H9 (cell line): Measurements from ENCODE around the gene KRTAP12-2. TPM values are rescaled to one million over a fixed set of nuclear protein-coding genes. Genes with fewer than 3 reads are reported as not detected.

ENCODE experiments used
- DNase-seq: peaks from one replicate; pipeline ENCODE4 v3.0.0-alpha.2; 2017
- H2AFZ ChIP-seq: one replicate; pipeline ENCODE4 v1.6.1; 2013; ENCODE audit warnings: mild to moderate bottlenecking, low read length, control low read depth, moderate library complexity
- H2AK5ac ChIP-seq: 2 replicates; pipeline ENCODE4 v1.6.1; 2013; ENCODE audit warnings: low read length, control low read depth, mixed read lengths; ENCODE audit not compliant: insufficient read length
- H2BK120ac ChIP-seq: one replicate; pipeline ENCODE4 v1.6.1; 2013; ENCODE audit warnings: low read depth, mild to moderate bottlenecking, low read length, control low read depth, inconsistent platforms; ENCODE audit not compliant: poor library complexity, severe bottlenecking
- H2BK12ac ChIP-seq: 2 replicates; pipeline ENCODE4 v1.6.1; 2013; ENCODE audit warnings: low read length, control low read depth, mixed read lengths, low read depth; ENCODE audit not compliant: insufficient read length
- H2BK15ac ChIP-seq: 2 replicates; pipeline ENCODE4 v1.6.1; 2013; ENCODE audit warnings: low read depth, low read length, control low read depth
- H2BK20ac ChIP-seq: one replicate; pipeline ENCODE4 v1.6.1; 2013; ENCODE audit warnings: low read depth, mild to moderate bottlenecking, low read length, control low read depth, inconsistent platforms; ENCODE audit not compliant: poor library complexity, severe bottlenecking
- H2BK5ac ChIP-seq: 2 replicates; pipeline ENCODE4 v1.6.1; 2013; ENCODE audit warnings: low read length, control low read depth, mixed read lengths; ENCODE audit not compliant: insufficient read length
- H3K14ac ChIP-seq: 2 replicates; pipeline ENCODE4 v1.6.1; 2013; ENCODE audit warnings: low read length, control low read depth; ENCODE audit not compliant: insufficient read depth
- H3K18ac ChIP-seq: 2 replicates; pipeline ENCODE4 v1.6.1; 2013; ENCODE audit warnings: low read depth, mild to moderate bottlenecking, mixed read lengths, low read length, control low read depth; ENCODE audit not compliant: insufficient read length
- H3K23ac ChIP-seq: 2 replicates; pipeline ENCODE4 v1.6.1; 2013; ENCODE audit warnings: low read length, control low read depth, mixed read lengths, low read depth; ENCODE audit not compliant: insufficient read length
- H3K23me2 ChIP-seq: 2 replicates; pipeline ENCODE4 v1.6.1; 2013; ENCODE audit warnings: low read depth, mild to moderate bottlenecking, mixed read lengths, low read length, control low read depth; ENCODE audit not compliant: insufficient read length, poor library complexity, severe bottlenecking
- H3K27ac ChIP-seq: 2 replicates; pipeline ENCODE4 v1.5.1; 2013; ENCODE audit warnings: low read length, control low read depth, mixed read lengths, low read depth; ENCODE audit not compliant: insufficient read length
- H3K27me3 ChIP-seq: 2 replicates; pipeline ENCODE4 v1.6.1; 2013; ENCODE audit warnings: low read length, control low read depth, inconsistent platforms; ENCODE audit not compliant: insufficient read depth
- H3K4ac ChIP-seq: 2 replicates; pipeline ENCODE4 v1.6.1; 2013; ENCODE audit warnings: low read depth, mild to moderate bottlenecking, control low read depth, inconsistent platforms, low read length, moderate library complexity
- H3K4me1 ChIP-seq: 2 replicates; pipeline ENCODE4 v1.6.1; 2013; ENCODE audit warnings: low read length, control low read depth, inconsistent platforms; ENCODE audit not compliant: insufficient read depth
- H3K4me2 ChIP-seq: 2 replicates; pipeline ENCODE4 v1.6.1; 2013; ENCODE audit warnings: low read length, control low read depth, mixed read lengths; ENCODE audit not compliant: insufficient read length, insufficient read depth
- H3K56ac ChIP-seq: 2 replicates; pipeline ENCODE4 v1.6.1; 2013; ENCODE audit warnings: low read depth, mild to moderate bottlenecking, mixed read lengths, low read length, control low read depth; ENCODE audit not compliant: insufficient read length
- H3K79me1 ChIP-seq: 2 replicates; pipeline ENCODE4 v1.6.1; 2013; ENCODE audit warnings: low read depth, mild to moderate bottlenecking, moderate library complexity, low read length, control low read depth, inconsistent platforms; ENCODE audit not compliant: insufficient read depth, poor library complexity, severe bottlenecking
- H3K79me2 ChIP-seq: 2 replicates; pipeline ENCODE4 v1.6.1; 2013; ENCODE audit warnings: low read length, control low read depth, inconsistent platforms; ENCODE audit not compliant: insufficient read depth
- H3K9ac ChIP-seq: 2 replicates; pipeline ENCODE4 v1.6.1; 2013; ENCODE audit warnings: low read length, control low read depth, mixed read lengths; ENCODE audit not compliant: insufficient read length; ENCODE audit errors: extremely low read depth
- H3K9me3 ChIP-seq: one replicate; pipeline ENCODE4 v1.6.1; 2013; ENCODE audit warnings: low read depth, low read length, inconsistent platforms; ENCODE audit not compliant: control insufficient read depth
- H3T11ph ChIP-seq: one replicate; pipeline ENCODE4 v1.6.1; 2013; ENCODE audit warnings: mild to moderate bottlenecking, low read length, control low read depth, inconsistent platforms
- H4K20me1 ChIP-seq: one replicate; pipeline ENCODE4 v1.6.1; 2013; ENCODE audit not compliant: control insufficient read depth, insufficient read length, insufficient read depth
- H4K5ac ChIP-seq: 2 replicates; pipeline ENCODE4 v1.6.1; 2013; ENCODE audit warnings: low read depth, mild to moderate bottlenecking, mixed read lengths, low read length, control low read depth; ENCODE audit not compliant: insufficient read length
- H4K8ac ChIP-seq: replicated peaks from 2 replicates; pipeline ENCODE4 v1.6.1; 2013; ENCODE audit warnings: low read length, control low read depth, mixed read lengths, low read depth; ENCODE audit not compliant: insufficient read length
- H4K91ac ChIP-seq: 2 replicates; pipeline ENCODE4 v1.6.1; 2013; ENCODE audit warnings: low read depth, mild to moderate bottlenecking, moderate library complexity, mixed read lengths, low read length, control low read depth; ENCODE audit not compliant: insufficient read length
- H3K27ac Mint-ChIP-seq, 3 experiments: 2 replicates in 2 of 3; 3 replicates in 1 of 3; pipeline ENCODE4 v1.8.0; 2020 to 2021; ENCODE audit warnings: mixed read lengths in 3 of 3, mild to moderate bottlenecking in 1 of 3, moderate library complexity in 1 of 3
- H3K27me3 Mint-ChIP-seq: 2 replicates; pipeline ENCODE4 v1.8.0; 2021; ENCODE audit warnings: low read depth, mild to moderate bottlenecking, moderate library complexity, mixed read lengths
- H3K36me3 Mint-ChIP-seq, 3 experiments: 2 replicates in 2 of 3; 3 replicates in 1 of 3; pipeline ENCODE4 v1.8.0; 2020 to 2021; ENCODE audit warnings: low read depth in 3 of 3, mixed read lengths in 3 of 3; ENCODE audit not compliant: insufficient read depth in 1 of 3
- H3K4me1 Mint-ChIP-seq, 2 experiments: 2 replicates each; pipeline ENCODE4 v1.8.0; 2020; ENCODE audit warnings: mixed read lengths in 2 of 2
- H3K4me3 Mint-ChIP-seq, 2 experiments: 2 replicates in 1 of 2; 3 replicates in 1 of 2; pipeline ENCODE4 v1.8.0; 2020 to 2021; ENCODE audit warnings: mild to moderate bottlenecking in 2 of 2, mixed read lengths in 2 of 2, moderate library complexity in 1 of 2
- H3K9me3 Mint-ChIP-seq, 2 experiments: 2 replicates in 1 of 2; 3 replicates in 1 of 2; pipeline ENCODE4 v1.8.0; 2020; ENCODE audit warnings: mild to moderate bottlenecking in 2 of 2, mixed read lengths in 2 of 2, moderate library complexity in 1 of 2
- CTCF ChIP-seq: fragments of 200-600 bp; sonication (generic); conservative IDR thresholded peaks from 3 replicates; pipeline ENCODE4 v1.8.0; 2021; ENCODE audit warnings: antibody characterized with exemption, mild to moderate bottlenecking
- WGBS: extraction: QIAGEN DNeasy Blood & Tissue Kit; methylation state at CpG from one replicate; pipeline ENCODE4 v1.1.7; 2013; ENCODE audit warnings: missing lambda C conversion rate, low lambda C conversion rate, mixed read lengths; ENCODE audit not compliant: insufficient read length; ENCODE audit errors: extremely low coverage; 5-methylcytosine and 5-hydroxymethylcytosine counted together
- total RNA-seq: library from RNA; stranded (reverse); gene quantifications from 2 replicates; pipeline ENCODE4 v1.2.1, GENCODE V29; 2021

The KRTAP12-2 gene
- total RNA-seq, 1 experiment from 2014 or later, result not detected

GRCh38 chr21:44701023-44701400, 34.3 kb upstream of the KRTAP12-2 start:
- no peak overlapping the region for H3K27ac Mint-ChIP-seq
- H4K8ac ChIP-seq, result no peak overlapping the region
- H3K4me3 Mint-ChIP-seq, result no peak overlapping the region; a peak in 1 of 5 replicates
- H3T11ph ChIP-seq, result no peak overlapping the region
- H4K20me1 ChIP-seq, result no peaks in the 10 kb centered on the region
- no peaks in the 10 kb centered on the region for H3K9me3 ChIP-seq
- H3K4ac ChIP-seq, result no peak overlapping the region
- no peak overlapping the region for H2BK15ac ChIP-seq
- peaks cover 19% of the 10 kb centered on the region for H3K27me3 Mint-ChIP-seq
- no peak overlapping the region for H2AFZ ChIP-seq
- no peak overlapping the region for H3K56ac ChIP-seq
- H2BK120ac ChIP-seq, result no peak overlapping the region
- H4K5ac ChIP-seq, result no peak overlapping the region
- TF ChIP-seq CTCF, result no peak
- no peak overlapping the region for H2BK12ac ChIP-seq
- H2BK5ac ChIP-seq, result no peak overlapping the region
- H3K9ac ChIP-seq, result no peak overlapping the region
- H3K4me2 ChIP-seq, result no peak overlapping the region
- no peaks in the 10 kb centered on the region; a peak in 1 of 5 replicates for H3K9me3 Mint-ChIP-seq
- no peaks in the 10 kb centered on the region for H3K79me1 ChIP-seq
- no peaks in the 10 kb centered on the region for H3K23me2 ChIP-seq
- H3K4me1 ChIP-seq, result peaks cover 13% of the 10 kb centered on the region; the same call in 1 of the 2 replicates
- no peak overlapping the region for H2BK20ac ChIP-seq
- peaks cover 78 to 84% of the 10 kb centered on the region in 2 experiments for H3K4me1 Mint-ChIP-seq
- no peak overlapping the region for H4K91ac ChIP-seq
- no peak overlapping the region for H2AK5ac ChIP-seq
- no peaks in the 10 kb centered on the region for H3K79me2 ChIP-seq
- no peak overlapping the region for H3K23ac ChIP-seq
- H3K18ac ChIP-seq, result no peak overlapping the region
- no peaks in the 10 kb centered on the region; a peak in 1 of 7 replicates for H3K36me3 Mint-ChIP-seq
- H3K14ac ChIP-seq, result no peak overlapping the region
- no peak for DNase-seq
- H3K27me3 ChIP-seq, result no peaks in the 10 kb centered on the region
- no CpG with 5 or more reads among the region's 14 CpGs for WGBS
- H3K27ac ChIP-seq, result no peak overlapping the region
